Measurements from ENCODE around the gene SLC2A8.

SLC2A8 gene

GRCh38 chr9:127380479-127380878 is 16.5 kb upstream of the SLC2A8 start:
- no peak overlapping the region for H3K4me3 ChIP-seq (ENCODE audit: low read depth, low read length)
- DNase-seq (ENCODE audit: low read depth) = no peak
- no peak for TF ChIP-seq CTCF (IDR thresholded peaks at IDR 0.05; ENCODE audit: insufficient read depth, low read depth, low read length, missing control alignments)

GRCh38 chr9:127382541-127382940 is 14.4 kb upstream of the SLC2A8 start:
- no peak for DNase-seq (ENCODE audit: low read depth)
- TF ChIP-seq CTCF (IDR thresholded peaks at IDR 0.05; ENCODE audit: insufficient read depth, low read depth, low read length, missing control alignments) = no peak
- no peak overlapping the region for H3K4me3 ChIP-seq (ENCODE audit: low read depth, low read length)

- no peak for DNase-seq (ENCODE audit: low read depth)
- no peak for TF ChIP-seq CTCF (IDR thresholded peaks at IDR 0.05; ENCODE audit: insufficient read depth, low read depth, low read length, missing control alignments)
- no peak overlapping the region for H3K4me3 ChIP-seq (ENCODE audit: low read depth, low read length)
These were observed 12.8 kb upstream of the SLC2A8 start for GRCh38 chr9:127384016-127384730.

GRCh38 chr9:127384901-127385300 is 12.1 kb upstream of the SLC2A8 start:
- no peak for TF ChIP-seq CTCF (IDR thresholded peaks at IDR 0.05; ENCODE audit: insufficient read depth, low read depth, low read length, missing control alignments)
- H3K4me3 ChIP-seq (ENCODE audit: low read depth, low read length) = no peak overlapping the region
- no peak for DNase-seq (ENCODE audit: low read depth)

- no peak for TF ChIP-seq CTCF (IDR thresholded peaks at IDR 0.05; ENCODE audit: insufficient read depth, low read depth, low read length, missing control alignments)
- H3K4me3 ChIP-seq (ENCODE audit: low read depth, low read length) = no peak overlapping the region
- no peak for DNase-seq (ENCODE audit: low read depth)
These were observed 10.7 kb upstream of the SLC2A8 start for GRCh38 chr9:127386249-127386648.

GRCh38 chr9:127386981-127387380 is 10.0 kb upstream of the SLC2A8 start:
- DNase-seq (ENCODE audit: low read depth) = no peak
- H3K4me3 ChIP-seq (ENCODE audit: low read depth, low read length) = no peak overlapping the region
- no peak for TF ChIP-seq CTCF (IDR thresholded peaks at IDR 0.05; ENCODE audit: insufficient read depth, low read depth, low read length, missing control alignments)

Measured in GM12865 (cell line).